ENCODE measurements around the gene SERPINA10. TPM values are rescaled to one million over a fixed set of nuclear protein-coding genes. Genes with fewer than 3 reads are reported as not detected.

SERPINA10 gene
- total and polyA plus RNA-seq, 2 donors (not counting 3 experiments of a cell fraction or from before 2014, with no cell fraction given): not detected

DNA sequence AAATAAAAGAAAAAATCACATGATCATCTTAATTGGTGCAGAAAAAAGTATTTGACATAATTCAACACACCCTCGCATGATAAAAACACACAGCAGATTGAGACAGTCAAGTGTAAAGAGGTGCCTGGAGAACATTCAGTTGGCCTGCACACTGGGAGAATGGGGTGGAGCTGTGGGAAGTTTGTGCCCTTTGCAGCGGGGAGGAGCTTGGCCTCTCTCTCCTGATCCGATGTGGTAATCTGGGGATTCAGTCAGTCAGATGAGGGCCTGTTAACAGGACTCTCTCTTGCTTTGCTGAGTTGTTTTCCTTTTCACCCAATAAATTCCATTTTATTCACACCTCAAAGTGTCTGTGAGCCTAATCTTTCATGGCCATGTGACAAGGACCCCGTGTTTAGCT, 24.2 kb upstream of the SERPINA10 start:
- Histone ChIP-seq H4K20me1 (replicated peaks; ENCODE audit: control insufficient read depth, extremely low read depth, insufficient read depth, low read length) (no peaks in the 10 kb centered on the region), H3K9ac (replicated peaks; ENCODE audit: extremely low read depth, insufficient read depth, low read length) (no peak overlapping the region), H3K27me3 (ENCODE audit: control insufficient read depth in 2 of 2, insufficient read depth in 2 of 2, low read length in 2 of 2) (no peaks in the 10 kb centered on the region), H3K79me2 (ENCODE audit: control insufficient read depth, insufficient read depth, low read length) (no peaks in the 10 kb centered on the region), H3K4me3 (replicated peaks in 1 of 3; ENCODE audit: insufficient read depth in 1 of 3, low read depth in 1 of 3, low read length in 3 of 3) (no peak overlapping the region), H3K4me2 (ENCODE audit: insufficient read depth, low read length) (no peak overlapping the region), H3K9me3 (replicated peaks; ENCODE audit: control insufficient read depth, insufficient read depth, low read length) (no peaks in the 10 kb centered on the region), H3K4me1 (ENCODE audit: control insufficient read depth, extremely low read depth, insufficient read depth, low read length) (no peaks in the 10 kb centered on the region), H3K9me1 (replicated peaks; ENCODE audit: control insufficient read depth, extremely low read depth, insufficient read depth, low read length) (no peaks in the 10 kb centered on the region), H2AFZ (ENCODE audit: low read depth, low read length) (no peak overlapping the region), H3K27ac (ENCODE audit: insufficient read depth, low read depth, low read length) (no peak overlapping the region), H3K36me3 (ENCODE audit: control insufficient read depth in 2 of 2, extremely low read depth in 1 of 2, insufficient read depth in 2 of 2, low read length in 2 of 2) (no peaks in the 10 kb centered on the region)
- FAIRE-seq (no peak), DNase-seq (ENCODE audit: low read depth, low spot score) (no peak)
- TF ChIP-seq FOS (IDR thresholded peaks at IDR 0.05; ENCODE audit: borderline replicate concordance, insufficient read depth, low read length): no peak
- no peak for TF ChIP-seq POLR2A (IDR thresholded peaks at IDR 0.05; ENCODE audit: low read depth, low read length)
- TF ChIP-seq JUN (IDR thresholded peaks at IDR 0.05; ENCODE audit: borderline replicate concordance, insufficient read depth, insufficient read length, low read depth): no peak
- TF ChIP-seq POLR2AphosphoS5 (IDR thresholded peaks at IDR 0.05; ENCODE audit: insufficient read depth, low read depth, low read length): no peak
- no peak for TF ChIP-seq GATA2 (IDR thresholded peaks at IDR 0.05; ENCODE audit: insufficient read depth, insufficient read length, low read depth, low read length)
- TF ChIP-seq, protein P1, sequence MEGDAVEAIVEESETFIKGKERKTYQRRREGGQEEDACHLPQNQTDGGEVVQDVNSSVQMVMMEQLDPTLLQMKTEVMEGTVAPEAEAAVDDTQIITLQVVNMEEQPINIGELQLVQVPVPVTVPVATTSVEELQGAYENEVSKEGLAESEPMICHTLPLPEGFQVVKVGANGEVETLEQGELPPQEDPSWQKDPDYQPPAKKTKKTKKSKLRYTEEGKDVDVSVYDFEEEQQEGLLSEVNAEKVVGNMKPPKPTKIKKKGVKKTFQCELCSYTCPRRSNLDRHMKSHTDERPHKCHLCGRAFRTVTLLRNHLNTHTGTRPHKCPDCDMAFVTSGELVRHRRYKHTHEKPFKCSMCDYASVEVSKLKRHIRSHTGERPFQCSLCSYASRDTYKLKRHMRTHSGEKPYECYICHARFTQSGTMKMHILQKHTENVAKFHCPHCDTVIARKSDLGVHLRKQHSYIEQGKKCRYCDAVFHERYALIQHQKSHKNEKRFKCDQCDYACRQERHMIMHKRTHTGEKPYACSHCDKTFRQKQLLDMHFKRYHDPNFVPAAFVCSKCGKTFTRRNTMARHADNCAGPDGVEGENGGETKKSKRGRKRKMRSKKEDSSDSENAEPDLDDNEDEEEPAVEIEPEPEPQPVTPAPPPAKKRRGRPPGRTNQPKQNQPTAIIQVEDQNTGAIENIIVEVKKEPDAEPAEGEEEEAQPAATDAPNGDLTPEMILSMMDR (IDR thresholded peaks at IDR 0.05; ENCODE audit: extremely low read depth in 1 of 2, insufficient read depth in 1 of 2, low read depth in 1 of 2, low read length in 2 of 2): no peak
- TF ChIP-seq, protein P2, sequence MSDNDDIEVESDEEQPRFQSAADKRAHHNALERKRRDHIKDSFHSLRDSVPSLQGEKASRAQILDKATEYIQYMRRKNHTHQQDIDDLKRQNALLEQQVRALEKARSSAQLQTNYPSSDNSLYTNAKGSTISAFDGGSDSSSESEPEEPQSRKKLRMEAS (IDR thresholded peaks at IDR 0.05; ENCODE audit: insufficient read depth, insufficient read length): no peak
- TF ChIP-seq EZH2 (IDR thresholded peaks at IDR 0.05; ENCODE audit: borderline replicate concordance, low read depth, low read length, severe bottlenecking): no peak
- TF ChIP-seq MYC (IDR thresholded peaks at IDR 0.05; ENCODE audit: low read depth, low read length): no peak
- dilution Hi-C loops (cut with MboI; ENCODE audit: extremely low pct_ligation_motif_present, low sequenced_read_pairs) (no loop called here), intact Hi-C loops (cut with micrococcal nuclease) (no loop called here)
- POLR2A ChIA-PET: no interaction called here
- CTCF ChIA-PET: no interaction called here
- BruUV-seq (replicated peaks): no TSS peak

Measured in endothelial cell of umbilical vein (primary cell).